OCI-LY1 (cell line): ENCODE results near the gene NXPH4.
A peak's percentile ranks its signal among the peaks of the same experiment; 100 is the strongest.

Source experiments
- H2AFZ ChIP-seq: fragments of 200-600 bp; sonication (generic), shearing (Covaris generic); 2 replicates; pipeline ENCODE4 v1.6.0; 2014; ENCODE audit warnings: antibody characterized with exemption, mild to moderate bottlenecking, low read length
- H3F3A ChIP-seq: fragments of 200-600 bp; sonication (generic), shearing (Covaris generic); 2 replicates; pipeline ENCODE4 v1.6.0; 2014; ENCODE audit warnings: mild to moderate bottlenecking, antibody characterized with exemption, low read length, moderate library complexity; ENCODE audit not compliant: insufficient read depth
- H3K27ac ChIP-seq: fragments of 200-600 bp; sonication (generic); 2 replicates; pipeline ENCODE4 v1.5.1; 2014; ENCODE audit warnings: low read length, mixed run types, mild to moderate bottlenecking, low read depth; ENCODE audit not compliant: poor library complexity, severe bottlenecking
- H3K27me3 ChIP-seq: fragments of 200-600 bp; sonication (generic); 2 replicates; pipeline ENCODE4 v1.6.0; 2014; ENCODE audit warnings: antibody characterized with exemption, mild to moderate bottlenecking, low read length, moderate library complexity; ENCODE audit not compliant: insufficient read depth
- H3K36me3 ChIP-seq: fragments of 200-600 bp; sonication (generic); 2 replicates; pipeline ENCODE4 v1.6.1; 2014; ENCODE audit warnings: mild to moderate bottlenecking, antibody characterized with exemption, low read length, moderate library complexity, mixed read lengths; ENCODE audit not compliant: insufficient read depth
- H3K4me1 ChIP-seq: fragments of 200-600 bp; sonication (generic); 2 replicates; pipeline ENCODE4 v1.5.1; 2014; ENCODE audit warnings: mild to moderate bottlenecking, low read length, moderate library complexity; ENCODE audit not compliant: insufficient read depth, severe bottlenecking
- H3K4me2 ChIP-seq: fragments of 200-600 bp; sonication (generic), shearing (Covaris generic); 2 replicates; pipeline ENCODE4 v1.6.1; 2014; ENCODE audit warnings: low read length
- H3K4me3 ChIP-seq: fragments of 200-600 bp; sonication (generic); 2 replicates; pipeline ENCODE4 v1.5.1; 2014; ENCODE audit warnings: low read length, low read depth, mild to moderate bottlenecking, mixed read lengths; ENCODE audit not compliant: poor library complexity, severe bottlenecking
- H3K79me2 ChIP-seq: fragments of 200-600 bp; shearing (Covaris generic); 2 replicates; pipeline ENCODE4 v1.6.1; 2016; ENCODE audit warnings: mixed run types, low read length, mixed read lengths; ENCODE audit not compliant: insufficient read depth
- H3K9ac ChIP-seq: fragments of 200-600 bp; sonication (generic), shearing (Covaris generic); 2 replicates; pipeline ENCODE4 v1.6.1; 2014; ENCODE audit warnings: mild to moderate bottlenecking, low read length, mixed read lengths
- H3K9me2 ChIP-seq: fragments of 200-600 bp; sonication (generic), shearing (Covaris generic); 2 replicates; pipeline ENCODE4 v1.6.1; 2014; ENCODE audit warnings: low read depth, mild to moderate bottlenecking, low read length, mixed read lengths
- H3K9me3 ChIP-seq: fragments of 200-600 bp; shearing (Covaris generic); 2 replicates; pipeline ENCODE4 v1.6.1; 2014; ENCODE audit warnings: low read length, mixed read lengths
- H4K20me1 ChIP-seq: fragments of 200-600 bp; sonication (generic), shearing (Covaris generic); 2 replicates; pipeline ENCODE4 v1.6.0; 2016; ENCODE audit warnings: mild to moderate bottlenecking, low read length; ENCODE audit not compliant: insufficient read depth
- CTCF ChIP-seq: fragments of 200-600 bp; sonication (generic), shearing (Covaris generic); IDR thresholded peaks from 2 replicates; pipeline ENCODE4 v1.5.1; 2017; ENCODE audit warnings: mild to moderate bottlenecking, antibody characterized with exemption, low read length, moderate library complexity, mixed read lengths
- EZH2 ChIP-seq: fragments of 200-600 bp; sonication (generic), shearing (Covaris generic); IDR thresholded peaks from 2 replicates; pipeline ENCODE4 v1.8.0; 2017; ENCODE audit warnings: borderline replicate concordance, mixed run types, mild to moderate bottlenecking, antibody characterized with exemption, low read length, moderate library complexity, mixed read lengths

NXPH4 gene

GRCh38 chr12:57224973-57225679 lies 8.5 kb downstream of the NXPH4 start:
- H2AFZ ChIP-seq, result no peak overlapping the region
- H3K4me3 ChIP-seq, result no peak overlapping the region
- peaks cover 6% of the 10 kb centered on the region for H3K79me2 ChIP-seq
- H3F3A ChIP-seq, result peaks cover 7% of the 10 kb centered on the region; the same call in 1 of the 2 replicates
- H4K20me1 ChIP-seq, result no peaks in the 10 kb centered on the region
- TF ChIP-seq CTCF (peak; percentile 88), EZH2 (no peak)
- peaks cover 5% of the 10 kb centered on the region for H3K36me3 ChIP-seq
- H3K9ac ChIP-seq, result no peak overlapping the region; the same call in 1 of the 2 replicates
- H3K27me3 ChIP-seq, result peaks cover 4% of the 10 kb centered on the region; the same call in 1 of the 2 replicates
- peak overlapping the region; percentile 68 for H3K4me2 ChIP-seq
- peaks cover 57% of the 10 kb centered on the region for H3K4me1 ChIP-seq
- H3K27ac ChIP-seq, result peak overlapping the region; percentile 94
- H3K9me2 ChIP-seq, result no peaks in the 10 kb centered on the region
- H3K9me3 ChIP-seq, result no peaks in the 10 kb centered on the region

- peaks cover 3% of the 10 kb centered on the region; the same call in 1 of the 2 replicates for H3K27me3 ChIP-seq
- peaks cover 7% of the 10 kb centered on the region; the same call in 1 of the 2 replicates for H3F3A ChIP-seq
- H3K4me3 ChIP-seq, result peak overlapping the region; percentile 28
- peak overlapping the region; percentile 68 for H3K4me2 ChIP-seq
- H3K9me3 ChIP-seq, result no peaks in the 10 kb centered on the region
- H4K20me1 ChIP-seq, result no peaks in the 10 kb centered on the region
- H3K36me3 ChIP-seq, result peaks cover 8% of the 10 kb centered on the region
- peaks cover 12% of the 10 kb centered on the region for H3K79me2 ChIP-seq
- H3K4me1 ChIP-seq, result peaks cover 61% of the 10 kb centered on the region
- TF ChIP-seq CTCF (no peak), EZH2 (no peak)
- peak overlapping the region; percentile 94 for H3K27ac ChIP-seq
- no peaks in the 10 kb centered on the region for H3K9me2 ChIP-seq
- H2AFZ ChIP-seq, result no peak overlapping the region
- H3K9ac ChIP-seq, result peak overlapping the region; percentile 55; the same call in 1 of the 2 replicates
Measured at GRCh38 chr12:57225680-57226210, 9.2 kb downstream of the NXPH4 start.

- Histone ChIP-seq H2AFZ (no peak overlapping the region), H4K20me1 (no peaks in the 10 kb centered on the region), H3K36me3 (peaks cover 18% of the 10 kb centered on the region), H3K4me1 (peaks cover 67% of the 10 kb centered on the region), H3K4me2 (peak overlapping the region; percentile 68), H3K9ac (peak overlapping the region; percentile 57), H3K79me2 (peaks cover 18% of the 10 kb centered on the region), H3K27me3 (no peaks in the 10 kb centered on the region), H3K9me2 (no peaks in the 10 kb centered on the region), H3K9me3 (no peaks in the 10 kb centered on the region), H3K27ac (peak overlapping the region; percentile 94), H3F3A (peaks cover 7% of the 10 kb centered on the region; the same call in 1 of the 2 replicates), H3K4me3 (peak overlapping the region; percentile 40)
- TF ChIP-seq CTCF (no peak), EZH2 (no peak)
Measured at GRCh38 chr12:57226588-57227314, 10.2 kb downstream of the NXPH4 start.
